Right ventricle myocardium superior (tissue), 1 donor: Measurements from ENCODE around the gene MAPK8IP1. TPM values are rescaled to one million over a fixed set of nuclear protein-coding genes. Genes with fewer than 3 reads are reported as not detected.
A peak's percentile ranks its signal among the peaks of the same experiment; 100 is the strongest.
"Not testable (repeated sequence)": the region's sequence is repeated elsewhere in the genome, so short reads cannot be mapped to it uniquely, and the experiment has no call there.

ENCODE experiments used
- ATAC-seq: fragments of 200-7000 bp; cut with Tn5 transposase; one replicate; pipeline ENCODE4 v1.9.1; 2020; ENCODE audit warnings: mild to moderate bottlenecking; ENCODE audit not compliant: poor library complexity
- DNase-seq: peaks from one replicate; pipeline ENCODE4 v3.0.0-alpha.2; 2020
- intact Hi-C: fragments of 100-400 bp; cut with DNase I; formaldehyde crosslinking; loops from one replicate; pipeline ENCODE4 v1.11.2; 2022
- long read RNA-seq: library from polyadenylated mRNA; unstranded; transcript quantifications from one replicate; pipeline ENCODE4 v2.0.0, GENCODE V29; 2021
- total RNA-seq: library from RNA; stranded (reverse); fragmentation: NEBNext Ultra II Directional; extraction: Animal tissue kit (Norgen Biotek cat#: 25700); gene quantifications from one replicate; pipeline ENCODE4 v1.2.1, GENCODE V29; 2021
- donor health status: DM: no; HTN: yes; CAD: no; lungs with severe emphysema.

Gene MAPK8IP1
- 4.5 TPM for total RNA-seq
- long read RNA-seq, partial matches to known transcripts = 13 of 14 reads
- long read RNA-seq, other reads (novel, unspliced or antisense) = 1 of 14 reads

GRCh38 chr11:45885274-45885920 is at the start of gene MAPK8IP1:
MAPK8IP1 (plus strand) TSS chr11:45885651; CDS start chr11:45885821, 170 bp downstream.
- ATAC-seq (peak; percentile 79), DNase-seq (peak; percentile 67)
- intact Hi-C loops = no loop called here

GRCh38 chr11:45839204-45839603 is 46.2 kb upstream of the MAPK8IP1 start:
- DNase-seq (no peak), ATAC-seq (no peak)
- intact Hi-C loops = no loop called here

GRCh38 chr11:45840251-45840650 is 45.2 kb upstream of the MAPK8IP1 start:
- DNase-seq, ATAC-seq: not testable (repeated sequence)
- intact Hi-C loops = loop anchor here (10.0 kb wide), 1 partner anchor 165 kb away; no protein-coding TSS in a partner anchor

GRCh38 chr11:45843158-45843924 is 42.1 kb upstream of the MAPK8IP1 start:
- intact Hi-C loops = loop anchor here (10.0 kb wide), 1 partner anchor 161 kb away; no protein-coding TSS in a partner anchor
- ATAC-seq = peak; percentile 52

GRCh38 chr11:45844822-45845578 is 40.5 kb upstream of the MAPK8IP1 start:
- ATAC-seq (no peak), DNase-seq (no peak)
- intact Hi-C loops = loop anchor here (10.0 kb wide), 1 partner anchor 160 kb away; no protein-coding TSS in a partner anchor

More at GRCh38 chr11:45843158-45843924, 42.1 kb upstream of the MAPK8IP1 start:
- peak; percentile 94 for DNase-seq

GRCh38 chr11:45846174-45846675 is 39.2 kb upstream of the MAPK8IP1 start:
- no peak for ATAC-seq
- intact Hi-C loops = loop anchor here (10.0 kb wide), 1 partner anchor 159 kb away; no protein-coding TSS in a partner anchor

GRCh38 chr11:45846974-45847910 is 38.2 kb upstream of the MAPK8IP1 start, which contains the start of gene CRY2:
CRY2 (plus strand) TSS chr11:45847475; CDS start chr11:45847491, 16 bp downstream.
- intact Hi-C loops = loop anchor here (10.0 kb wide), 1 partner anchor 158 kb away; no protein-coding TSS in a partner anchor
- peak; percentile 96 for ATAC-seq
- peak; percentile 100 for DNase-seq

More at GRCh38 chr11:45846174-45846675, 39.2 kb upstream of the MAPK8IP1 start:
- no peak for DNase-seq

GRCh38 chr11:45847911-45848316 is 37.5 kb upstream of the MAPK8IP1 start:
- peak; percentile 15 for ATAC-seq
- intact Hi-C loops = loop anchor here (10.0 kb wide), 1 partner anchor 157 kb away; no protein-coding TSS in a partner anchor
- DNase-seq = peak; percentile 61

GRCh38 chr11:45848654-45849081 is 36.8 kb upstream of the MAPK8IP1 start:
- ATAC-seq = no peak
- DNase-seq = no peak
- intact Hi-C loops = loop anchor here (10.0 kb wide), 1 partner anchor 156 kb away; no protein-coding TSS in a partner anchor

GRCh38 chr11:45850446-45850845 is 35.0 kb upstream of the MAPK8IP1 start:
- intact Hi-C loops = no loop called here
- ATAC-seq (no peak), DNase-seq (no peak)

GRCh38 chr11:45851228-45851627 is 34.2 kb upstream of the MAPK8IP1 start:
- intact Hi-C loops = no loop called here
- DNase-seq = no peak
- ATAC-seq = no peak

GRCh38 chr11:45852018-45852711 is 33.3 kb upstream of the MAPK8IP1 start:
- intact Hi-C loops = no loop called here
- ATAC-seq = peak; percentile 25
- peak; percentile 56 for DNase-seq

GRCh38 chr11:45852712-45853101 is 32.7 kb upstream of the MAPK8IP1 start:
- DNase-seq (peak; percentile 74), ATAC-seq (peak; percentile 78)

GRCh38 chr11:45853332-45854219 is 31.9 kb upstream of the MAPK8IP1 start:
- ATAC-seq = peak; percentile 70
- intact Hi-C loops = no loop called here

More at GRCh38 chr11:45852712-45853101, 32.7 kb upstream of the MAPK8IP1 start:
- intact Hi-C loops = no loop called here

GRCh38 chr11:45855308-45855707 is 30.1 kb upstream of the MAPK8IP1 start:
- intact Hi-C loops = loop anchor here (5.0 kb wide), 1 partner anchor 62 kb away; the partner anchor contains the start of gene PEX16
- DNase-seq (no peak), ATAC-seq (no peak)

More at GRCh38 chr11:45853332-45854219, 31.9 kb upstream of the MAPK8IP1 start:
- DNase-seq = peak; percentile 83
